ENCODE results near the gene MSRB3.
"Not testable (repeated sequence)": the region's sequence is repeated elsewhere in the genome, so short reads cannot be mapped to it uniquely, and the experiment has no call there.

Gene MSRB3

DNA sequence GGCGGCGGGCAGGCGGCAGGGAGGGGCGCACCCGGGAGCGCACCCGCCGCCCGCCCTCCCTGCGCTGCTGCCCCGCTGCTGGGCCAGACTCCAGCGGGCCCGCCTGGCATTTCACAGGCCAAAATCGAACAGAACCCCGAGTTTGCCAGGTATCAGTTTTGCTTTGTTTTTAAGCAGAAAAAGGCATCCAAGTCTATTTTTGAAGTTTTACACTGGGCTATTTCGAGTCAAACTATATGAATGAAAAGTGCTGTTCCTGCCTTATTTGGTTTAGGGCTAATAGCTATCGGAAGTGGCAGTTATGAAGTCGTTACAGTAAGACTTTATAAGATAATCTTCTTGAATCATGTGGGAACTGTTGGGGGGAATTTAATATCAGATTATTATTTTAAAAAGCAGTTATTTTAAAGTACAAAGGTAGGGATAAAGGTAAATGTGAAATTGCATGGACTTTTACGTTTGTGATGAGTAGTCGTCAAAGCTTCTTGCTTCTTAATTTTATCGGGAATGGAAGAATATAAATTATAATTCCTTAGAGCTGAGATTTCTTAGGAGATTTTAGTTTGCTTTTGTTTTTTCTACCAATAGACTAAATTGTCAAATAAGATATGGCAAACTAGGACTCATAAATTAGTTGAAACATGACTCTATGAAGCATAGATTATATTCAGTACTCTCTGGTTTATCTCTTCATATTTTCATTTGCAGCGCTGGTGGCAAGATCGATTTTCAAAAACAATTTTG is 1.1 kb downstream of the MSRB3 start:
- no peak overlapping the region for H3K27ac ChIP-seq
- TF ChIP-seq, protein P1, sequence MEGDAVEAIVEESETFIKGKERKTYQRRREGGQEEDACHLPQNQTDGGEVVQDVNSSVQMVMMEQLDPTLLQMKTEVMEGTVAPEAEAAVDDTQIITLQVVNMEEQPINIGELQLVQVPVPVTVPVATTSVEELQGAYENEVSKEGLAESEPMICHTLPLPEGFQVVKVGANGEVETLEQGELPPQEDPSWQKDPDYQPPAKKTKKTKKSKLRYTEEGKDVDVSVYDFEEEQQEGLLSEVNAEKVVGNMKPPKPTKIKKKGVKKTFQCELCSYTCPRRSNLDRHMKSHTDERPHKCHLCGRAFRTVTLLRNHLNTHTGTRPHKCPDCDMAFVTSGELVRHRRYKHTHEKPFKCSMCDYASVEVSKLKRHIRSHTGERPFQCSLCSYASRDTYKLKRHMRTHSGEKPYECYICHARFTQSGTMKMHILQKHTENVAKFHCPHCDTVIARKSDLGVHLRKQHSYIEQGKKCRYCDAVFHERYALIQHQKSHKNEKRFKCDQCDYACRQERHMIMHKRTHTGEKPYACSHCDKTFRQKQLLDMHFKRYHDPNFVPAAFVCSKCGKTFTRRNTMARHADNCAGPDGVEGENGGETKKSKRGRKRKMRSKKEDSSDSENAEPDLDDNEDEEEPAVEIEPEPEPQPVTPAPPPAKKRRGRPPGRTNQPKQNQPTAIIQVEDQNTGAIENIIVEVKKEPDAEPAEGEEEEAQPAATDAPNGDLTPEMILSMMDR (conservative IDR thresholded peaks at IDR 0.05; ENCODE audit: low read depth, low read length) = no peak
- H2AFZ ChIP-seq (ENCODE audit: low read depth) = peak overlapping the region; percentile 87
- no peaks in the 10 kb centered on the region; the same call in 1 of the 2 replicates for H3K27me3 ChIP-seq (ENCODE audit: insufficient read depth, low read depth)
- H3K9ac ChIP-seq = peak overlapping the region; percentile 57; the same call in 1 of the 2 replicates
- H3K4me2 ChIP-seq = peak overlapping the region; percentile 93
- H3K79me2 ChIP-seq (ENCODE audit: insufficient read depth, low read depth) = no peaks in the 10 kb centered on the region
- H3K4me1 ChIP-seq (ENCODE audit: low read depth, poor library complexity, severe bottlenecking) = peaks cover 10% of the 10 kb centered on the region
- H3K36me3 ChIP-seq (ENCODE audit: insufficient read depth) = no peaks in the 10 kb centered on the region
- H4K20me1 ChIP-seq (ENCODE audit: insufficient read depth) = no peaks in the 10 kb centered on the region
- H3K4me3 ChIP-seq (IDR thresholded peaks at IDR 0.05; ENCODE audit: insufficient read depth, low read depth, low read length) = no peak overlapping the region

DNA sequence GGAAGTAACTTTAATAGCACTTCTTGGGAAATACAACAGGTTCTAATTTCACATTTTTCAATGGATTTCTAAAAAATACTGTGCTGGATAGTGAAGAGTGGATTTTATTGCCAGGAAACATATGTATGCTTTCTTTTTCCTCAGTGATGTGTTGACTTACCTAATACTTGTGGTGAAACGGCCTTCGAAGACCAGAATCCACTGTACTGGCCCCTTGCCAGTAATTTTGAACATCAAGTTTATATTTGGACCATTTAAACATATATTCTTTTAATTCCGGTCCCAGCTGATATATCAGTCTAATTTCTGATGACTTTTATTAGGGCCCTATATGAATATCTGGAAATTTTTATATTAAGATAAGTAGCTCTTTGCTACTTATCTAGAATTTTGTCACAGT is 1.8 kb downstream of the MSRB3 start:
- H3K4me2 ChIP-seq = peak overlapping the region; percentile 93
- no peaks in the 10 kb centered on the region for H3K79me2 ChIP-seq (ENCODE audit: insufficient read depth, low read depth)
- no peak overlapping the region for H3K9ac ChIP-seq
- peaks cover 10% of the 10 kb centered on the region for H3K4me1 ChIP-seq (ENCODE audit: low read depth, poor library complexity, severe bottlenecking)
- H3K27me3 ChIP-seq (ENCODE audit: insufficient read depth, low read depth) = no peaks in the 10 kb centered on the region; the same call in 1 of the 2 replicates
- H2AFZ ChIP-seq (ENCODE audit: low read depth) = no peak overlapping the region
- TF ChIP-seq, protein P1 (conservative IDR thresholded peaks at IDR 0.05; ENCODE audit: low read depth, low read length) = no peak
- no peak overlapping the region for H3K4me3 ChIP-seq (IDR thresholded peaks at IDR 0.05; ENCODE audit: insufficient read depth, low read depth, low read length)
- no peaks in the 10 kb centered on the region for H3K36me3 ChIP-seq (ENCODE audit: insufficient read depth)
- H4K20me1 ChIP-seq (ENCODE audit: insufficient read depth) = no peaks in the 10 kb centered on the region
- no peak overlapping the region for H3K27ac ChIP-seq

- Histone ChIP-seq H2AFZ (ENCODE audit: low read depth) (no peak overlapping the region), H3K27ac (no peak overlapping the region), H3K79me2 (ENCODE audit: insufficient read depth, low read depth) (no peaks in the 10 kb centered on the region), H3K4me1 (ENCODE audit: low read depth, poor library complexity, severe bottlenecking) (peaks cover 10% of the 10 kb centered on the region), H4K20me1 (ENCODE audit: insufficient read depth) (no peaks in the 10 kb centered on the region), H3K4me2 (no peak overlapping the region), H3K27me3 (ENCODE audit: insufficient read depth, low read depth) (no peaks in the 10 kb centered on the region; the same call in 1 of the 2 replicates), H3K36me3 (ENCODE audit: insufficient read depth) (no peaks in the 10 kb centered on the region), H3K4me3 (IDR thresholded peaks at IDR 0.05; ENCODE audit: insufficient read depth, low read depth, low read length) (no peak overlapping the region), H3K9ac (no peak overlapping the region)
- TF ChIP-seq, protein P1 (conservative IDR thresholded peaks at IDR 0.05; ENCODE audit: low read depth, low read length) = no peak
These were observed 4.4 kb downstream of the MSRB3 start for GRCh38 chr12:65282840-65283239.

DNA sequence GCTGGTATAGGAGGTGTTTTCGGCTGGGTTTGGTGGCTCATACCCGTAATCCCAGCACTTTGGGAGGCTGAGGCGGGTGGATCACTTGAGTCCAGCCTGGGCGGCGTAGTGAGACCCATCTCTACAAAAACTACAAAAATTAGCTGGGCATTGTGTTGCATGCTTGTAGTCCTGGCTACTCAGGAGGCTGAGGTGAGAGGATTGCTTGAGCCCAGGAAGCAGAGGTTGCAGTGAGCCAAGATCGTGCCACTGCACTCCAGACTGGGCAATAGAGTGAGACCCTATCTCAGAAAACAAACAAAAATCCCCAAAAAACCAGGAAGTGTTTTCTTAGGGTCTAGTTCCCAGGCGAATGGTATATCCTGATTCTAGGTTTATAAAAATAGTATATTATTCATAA is 7.0 kb downstream of the MSRB3 start:
- H3K4me1 ChIP-seq (ENCODE audit: low read depth, poor library complexity, severe bottlenecking); H4K20me1 ChIP-seq (ENCODE audit: insufficient read depth); H2AFZ ChIP-seq (ENCODE audit: low read depth); H3K4me3 ChIP-seq (IDR thresholded peaks at IDR 0.05; ENCODE audit: insufficient read depth, low read depth, low read length); H3K36me3 ChIP-seq (ENCODE audit: insufficient read depth); H3K27ac ChIP-seq; H3K27me3 ChIP-seq (ENCODE audit: insufficient read depth, low read depth); H3K4me2 ChIP-seq; H3K9ac ChIP-seq; H3K79me2 ChIP-seq (ENCODE audit: insufficient read depth, low read depth): not testable (repeated sequence)

DNA sequence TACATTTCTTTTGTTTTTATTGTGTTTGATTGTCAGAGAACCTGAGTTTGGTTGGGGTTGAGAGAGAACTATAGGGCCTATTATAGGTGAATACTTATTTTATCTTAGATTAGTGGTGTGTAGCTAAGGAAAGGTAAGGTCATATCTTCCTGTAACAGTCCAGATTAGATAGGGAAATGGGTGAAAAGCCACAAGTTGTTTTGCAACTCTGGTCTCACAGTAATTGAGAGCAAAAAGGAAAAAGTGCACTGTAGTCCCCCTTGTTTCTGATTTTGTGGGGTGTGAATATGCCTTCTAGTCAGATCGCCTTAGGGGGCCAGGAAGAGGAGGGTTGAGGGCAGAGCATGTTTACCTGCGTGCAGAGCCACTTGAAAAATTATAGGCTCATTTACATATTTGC is 8.9 kb downstream of the MSRB3 start:
- Histone ChIP-seq H3K9ac (no peak overlapping the region), H3K4me2 (no peak overlapping the region), H3K79me2 (ENCODE audit: insufficient read depth, low read depth) (no peaks in the 10 kb centered on the region), H2AFZ (ENCODE audit: low read depth) (no peak overlapping the region), H3K27ac (no peak overlapping the region), H4K20me1 (ENCODE audit: insufficient read depth) (no peaks in the 10 kb centered on the region), H3K4me1 (ENCODE audit: low read depth, poor library complexity, severe bottlenecking) (no peaks in the 10 kb centered on the region), H3K36me3 (ENCODE audit: insufficient read depth) (no peaks in the 10 kb centered on the region), H3K4me3 (IDR thresholded peaks at IDR 0.05; ENCODE audit: insufficient read depth, low read depth, low read length) (no peak overlapping the region), H3K27me3 (ENCODE audit: insufficient read depth, low read depth) (no peaks in the 10 kb centered on the region)
- TF ChIP-seq, protein P1 (conservative IDR thresholded peaks at IDR 0.05; ENCODE audit: low read depth, low read length) = no peak
